ENCODE results near the gene RAB36.
A peak's percentile ranks its signal among the peaks of the same experiment; 100 is the strongest.

RAB36 gene

DNA sequence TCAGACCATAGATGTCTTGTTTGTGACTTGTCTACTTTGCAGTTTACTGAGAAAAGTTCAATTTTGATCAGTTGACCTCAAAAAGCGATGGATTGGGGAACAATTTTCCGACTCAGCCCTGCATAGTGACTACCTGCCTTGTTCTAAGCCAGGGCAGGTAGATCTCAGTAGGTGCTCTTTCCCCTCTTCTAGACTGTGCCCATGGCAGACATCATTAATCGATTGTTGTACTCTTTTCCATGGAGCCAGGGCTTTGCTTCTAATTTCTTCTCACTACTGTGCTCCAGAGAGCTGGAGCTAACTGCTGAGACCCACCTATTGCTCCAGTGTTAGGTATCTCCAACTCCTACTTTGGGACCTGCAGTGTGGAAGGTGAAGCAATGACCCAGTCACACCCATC is 9.9 kb downstream of the RAB36 start:
- no peaks in the 10 kb centered on the region; the same call in 1 of the 2 replicates for H3K36me3 ChIP-seq
- TF ChIP-seq, protein P1, sequence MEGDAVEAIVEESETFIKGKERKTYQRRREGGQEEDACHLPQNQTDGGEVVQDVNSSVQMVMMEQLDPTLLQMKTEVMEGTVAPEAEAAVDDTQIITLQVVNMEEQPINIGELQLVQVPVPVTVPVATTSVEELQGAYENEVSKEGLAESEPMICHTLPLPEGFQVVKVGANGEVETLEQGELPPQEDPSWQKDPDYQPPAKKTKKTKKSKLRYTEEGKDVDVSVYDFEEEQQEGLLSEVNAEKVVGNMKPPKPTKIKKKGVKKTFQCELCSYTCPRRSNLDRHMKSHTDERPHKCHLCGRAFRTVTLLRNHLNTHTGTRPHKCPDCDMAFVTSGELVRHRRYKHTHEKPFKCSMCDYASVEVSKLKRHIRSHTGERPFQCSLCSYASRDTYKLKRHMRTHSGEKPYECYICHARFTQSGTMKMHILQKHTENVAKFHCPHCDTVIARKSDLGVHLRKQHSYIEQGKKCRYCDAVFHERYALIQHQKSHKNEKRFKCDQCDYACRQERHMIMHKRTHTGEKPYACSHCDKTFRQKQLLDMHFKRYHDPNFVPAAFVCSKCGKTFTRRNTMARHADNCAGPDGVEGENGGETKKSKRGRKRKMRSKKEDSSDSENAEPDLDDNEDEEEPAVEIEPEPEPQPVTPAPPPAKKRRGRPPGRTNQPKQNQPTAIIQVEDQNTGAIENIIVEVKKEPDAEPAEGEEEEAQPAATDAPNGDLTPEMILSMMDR (IDR thresholded peaks at IDR 0.05; ENCODE audit: low read depth, low read length) = no peak
- no peak for DNase-seq
- no peak overlapping the region for H3K4me3 ChIP-seq (ENCODE audit: low read depth, low read length)
- no peaks in the 10 kb centered on the region for H3K27me3 ChIP-seq
- no peaks in the 10 kb centered on the region for H3K9me3 ChIP-seq
- no peaks in the 10 kb centered on the region; the same call in 1 of the 2 replicates for H3K4me1 ChIP-seq

DNA sequence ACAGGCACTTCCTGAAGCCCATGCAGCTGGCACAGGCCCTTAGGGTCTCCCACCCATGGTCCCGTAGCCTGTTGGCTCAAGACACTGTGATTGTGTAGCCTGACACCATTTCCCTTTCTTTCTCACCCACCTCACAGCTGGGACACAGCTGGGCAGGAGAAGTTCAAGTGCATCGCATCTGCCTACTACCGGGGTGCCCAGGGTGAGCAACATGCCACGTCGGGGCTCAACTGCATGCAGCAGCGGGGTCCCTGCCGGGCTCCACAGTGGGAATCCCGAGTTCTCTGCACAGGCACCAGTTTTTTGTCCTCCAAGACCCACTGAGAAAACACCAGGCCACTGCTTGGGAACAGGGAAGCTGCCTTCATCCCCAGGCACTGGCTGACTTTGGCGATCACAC is 10.6 kb downstream of the RAB36 start:
- Histone ChIP-seq H3K9me3 (no peaks in the 10 kb centered on the region), H3K27me3 (no peaks in the 10 kb centered on the region), H3K36me3 (no peaks in the 10 kb centered on the region; the same call in 1 of the 2 replicates), H3K4me1 (no peaks in the 10 kb centered on the region; the same call in 1 of the 2 replicates), H3K4me3 (ENCODE audit: low read depth, low read length) (no peak overlapping the region)
- TF ChIP-seq, protein P1 (IDR thresholded peaks at IDR 0.05; ENCODE audit: low read depth, low read length) = no peak
- no peak for DNase-seq

DNA sequence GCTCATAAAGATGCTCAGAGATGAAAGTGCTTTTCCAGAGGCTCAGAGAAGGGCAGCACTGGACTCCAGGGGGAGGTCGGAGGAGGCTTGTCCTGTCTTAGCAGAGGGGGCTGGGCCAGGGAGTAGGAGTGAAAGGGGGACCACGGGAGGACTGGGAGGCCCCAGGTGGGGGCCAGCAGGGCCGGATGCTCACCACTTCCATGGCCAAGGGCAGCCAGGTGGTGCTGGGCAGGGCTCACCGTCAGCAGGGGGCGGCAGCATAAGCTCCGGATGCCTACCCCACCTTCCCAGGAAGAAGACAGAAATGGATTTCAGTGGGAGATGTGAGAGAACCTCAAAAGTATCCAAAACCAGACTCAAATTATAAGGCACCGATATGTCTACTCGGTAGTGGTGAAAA is 11.0 kb downstream of the RAB36 start:
- no peak for DNase-seq
- Histone ChIP-seq H3K4me3 (ENCODE audit: low read depth, low read length) (no peak overlapping the region), H3K9me3 (no peaks in the 10 kb centered on the region), H3K4me1 (no peaks in the 10 kb centered on the region; the same call in 1 of the 2 replicates), H3K27me3 (no peaks in the 10 kb centered on the region), H3K36me3 (no peaks in the 10 kb centered on the region)
- TF ChIP-seq, protein P1 (IDR thresholded peaks at IDR 0.05; ENCODE audit: low read depth, low read length) = 0 out of 2 replicates have a peak, but pooled peaks have one; percentile 7

DNA sequence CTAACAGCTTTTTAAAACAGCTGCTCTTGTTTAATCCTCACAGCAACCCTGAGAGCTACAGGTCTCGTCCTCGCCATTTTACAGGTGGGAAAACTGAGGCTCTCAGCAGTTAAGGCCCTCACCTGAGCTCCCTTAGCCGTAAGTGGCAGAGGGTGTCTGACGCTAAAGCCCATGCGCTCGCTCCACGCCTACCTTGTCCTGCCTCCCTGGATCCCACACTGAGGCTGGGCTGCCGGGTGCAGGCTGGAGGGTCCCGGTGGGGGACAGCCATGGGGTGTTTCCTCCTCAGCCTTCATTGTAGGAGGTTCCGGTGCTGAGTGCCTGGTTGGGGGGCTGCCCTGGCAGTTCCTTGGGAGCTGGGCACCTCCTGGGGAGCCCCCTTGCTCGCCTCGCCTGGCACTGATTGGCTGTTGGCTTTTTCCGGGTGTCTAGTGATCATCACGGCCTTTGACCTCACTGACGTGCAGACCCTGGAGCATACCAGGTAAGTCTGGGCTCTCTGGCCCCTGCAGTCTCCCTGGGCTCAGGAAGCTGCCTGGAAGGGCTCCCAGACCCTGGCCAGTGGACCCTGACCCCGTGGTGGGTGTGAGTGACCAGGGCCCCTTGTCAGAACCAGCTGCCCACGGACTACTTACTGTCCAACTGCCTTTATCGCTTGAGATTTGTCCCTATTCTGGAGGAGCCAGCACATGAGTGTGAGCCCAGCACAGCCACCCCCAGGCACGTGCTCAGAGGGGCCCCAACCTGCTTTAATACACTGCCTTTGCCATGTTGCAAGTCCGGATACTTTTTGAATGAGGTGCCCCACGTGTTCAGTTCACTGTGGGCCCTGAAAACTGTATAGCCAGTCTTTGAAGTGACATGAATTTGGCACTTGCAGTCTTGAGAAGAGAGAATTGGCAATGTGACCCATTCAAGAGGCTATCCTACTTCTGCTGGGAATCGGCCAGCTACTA is 12.6 kb downstream of the RAB36 start:
- Histone ChIP-seq H3K4me3 (ENCODE audit: low read depth, low read length) (no peak overlapping the region), H3K27me3 (no peaks in the 10 kb centered on the region), H3K36me3 (no peaks in the 10 kb centered on the region), H3K4me1 (no peaks in the 10 kb centered on the region; the same call in 1 of the 2 replicates), H3K9me3 (no peaks in the 10 kb centered on the region)
- TF ChIP-seq, protein P1 (IDR thresholded peaks at IDR 0.05; ENCODE audit: low read depth, low read length) = no peak
- DNase-seq = no peak

DNA sequence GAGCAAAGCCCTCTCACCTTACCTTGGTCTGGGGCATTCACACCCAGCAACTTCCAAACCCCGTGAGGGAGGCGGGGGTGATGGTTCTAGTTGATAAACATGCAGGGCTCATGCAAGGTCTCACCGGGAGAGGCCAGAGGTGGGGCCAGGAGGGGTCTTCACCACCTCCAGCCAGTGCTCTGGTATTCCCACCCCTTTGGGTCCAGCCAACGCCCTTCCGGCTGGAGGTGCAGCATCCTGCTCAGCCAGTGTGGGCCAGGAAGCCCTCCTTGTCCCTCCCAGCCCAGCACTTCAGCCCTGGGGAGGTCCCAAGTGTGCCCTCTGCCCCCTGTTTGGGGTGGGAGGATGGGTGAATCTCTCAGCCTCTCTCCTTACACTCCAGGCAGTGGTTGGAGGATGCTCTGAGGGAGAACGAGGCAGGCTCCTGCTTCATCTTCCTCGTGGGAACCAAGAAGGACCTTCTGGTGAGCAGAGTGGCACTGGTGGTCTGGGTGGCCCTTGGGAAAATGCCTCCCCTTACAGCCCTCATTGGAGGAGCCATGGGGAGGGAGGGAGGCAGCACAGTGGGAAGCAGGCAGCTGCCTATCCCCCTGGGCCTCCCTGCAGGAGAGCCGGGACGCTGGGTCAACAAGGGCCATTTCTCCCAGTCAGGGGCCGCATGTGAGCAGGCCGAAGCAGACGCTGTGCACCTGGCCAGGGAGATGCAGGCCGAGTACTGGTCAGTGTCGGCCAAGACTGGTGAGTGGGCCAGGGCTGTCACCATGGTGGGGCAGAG is 13.4 kb downstream of the RAB36 start:
- Histone ChIP-seq H3K9me3 (no peaks in the 10 kb centered on the region), H3K4me3 (ENCODE audit: low read depth, low read length) (no peak overlapping the region), H3K36me3 (no peaks in the 10 kb centered on the region), H3K27me3 (no peaks in the 10 kb centered on the region), H3K4me1 (no peaks in the 10 kb centered on the region; the same call in 1 of the 2 replicates)
- DNase-seq = no peak
- TF ChIP-seq, protein P1 (IDR thresholded peaks at IDR 0.05; ENCODE audit: low read depth, low read length) = no peak
